HepG2 (cell line): ENCODE data around the gene METTL6. TPM values are rescaled to one million over a fixed set of nuclear protein-coding genes. Genes with fewer than 3 reads are reported as not detected.

Experiments
- FOXK2 ChIP-seq: fragments of 450-650 bp; IDR thresholded peaks from 2 replicates; pipeline ENCODE4 v1.6.1; 2016
- HNRNPLL ChIP-seq: fragments of 200-400 bp; formaldehyde crosslinking; IDR thresholded peaks from 2 replicates; pipeline ENCODE4 v1.6.1; 2017; ENCODE audit warnings: mild to moderate bottlenecking, low read depth, low read length; ENCODE audit not compliant: poor library complexity, severe bottlenecking
- KLF12 ChIP-seq: sonication (generic); formaldehyde crosslinking; IDR thresholded peaks from 2 replicates; pipeline ENCODE4 v1.4.0; 2020; ENCODE audit warnings: missing genetic modification reagents, borderline replicate concordance
- KMT2A ChIP-seq: sonication (generic); formaldehyde crosslinking; IDR thresholded peaks from 2 replicates; pipeline ENCODE4 v1.4.0; 2020; ENCODE audit warnings: missing genetic modification reagents
- MAZ ChIP-seq, 2 experiments: sonication (generic) in 1 of 2; formaldehyde crosslinking in 1 of 2; IDR thresholded peaks; 2 replicates each; pipeline versions ENCODE4 v1.5.0 to v1.6.1; 2012 to 2020; ENCODE audit warnings: low read depth in 2 of 2, mild to moderate bottlenecking in 2 of 2, borderline replicate concordance in 1 of 2, improper control_type of control experiment in 1 of 2, low read length in 1 of 2, missing genetic modification reagents in 1 of 2, moderate library complexity in 1 of 2
- MED8 ChIP-seq: sonication (generic); formaldehyde crosslinking; IDR thresholded peaks from 2 replicates; pipeline ENCODE4 v1.8.1; 2023; ENCODE audit warnings: mild to moderate bottlenecking, missing genetic modification reagents; ENCODE audit not compliant: insufficient replicate concordance
- MIER3 ChIP-seq: IDR thresholded peaks from 2 replicates; pipeline ENCODE4 v1.6.1; 2016; ENCODE audit warnings: missing compliant biosample characterization, borderline replicate concordance
- NR2F1 ChIP-seq, 2 experiments: fragments of 450-650 bp in 1 of 2; formaldehyde crosslinking in 1 of 2; IDR thresholded peaks; 2 replicates each; pipeline versions ENCODE4 v1.5.0 to v1.6.1; 2016 to 2020; ENCODE audit warnings: mild to moderate bottlenecking in 1 of 2, missing compliant biosample characterization in 1 of 2, missing genetic modification reagents in 1 of 2, moderate library complexity in 1 of 2
- POLR2A ChIP-seq, 2 experiments: IDR thresholded peaks; 2 replicates each; pipeline ENCODE4 v1.6.1; 2011; ENCODE audit warnings: low read depth in 2 of 2, low read length in 2 of 2, mild to moderate bottlenecking in 1 of 2, moderate library complexity in 1 of 2; ENCODE audit not compliant: insufficient read depth in 1 of 2
- SMARCE1 ChIP-seq: fragments of 450-650 bp; IDR thresholded peaks from 2 replicates; pipeline ENCODE4 v1.6.1; 2017; ENCODE audit warnings: borderline replicate concordance
- SP4 ChIP-seq: sonication (generic); formaldehyde crosslinking; IDR thresholded peaks from 2 replicates; pipeline ENCODE4 v1.8.1; 2023; ENCODE audit warnings: mild to moderate bottlenecking, missing genetic modification reagents
- SP5 ChIP-seq: IDR thresholded peaks from 2 replicates; pipeline ENCODE4 v1.6.1; 2016; ENCODE audit warnings: low read depth, borderline replicate concordance
- SRY ChIP-seq: sonication (generic); formaldehyde crosslinking; IDR thresholded peaks from 2 replicates; pipeline ENCODE4 v1.8.0; 2022; ENCODE audit warnings: mild to moderate bottlenecking, missing genetic modification reagents
- TOPORS ChIP-seq: sonication (generic); formaldehyde crosslinking; IDR thresholded peaks from 2 replicates; pipeline ENCODE4 v1.8.0; 2023; ENCODE audit warnings: mild to moderate bottlenecking, missing genetic modification reagents
- ZIK1 ChIP-seq: sonication (generic); formaldehyde crosslinking; IDR thresholded peaks from 2 replicates; pipeline ENCODE4 v1.5.0; 2020; ENCODE audit warnings: mild to moderate bottlenecking, low read depth, missing genetic modification reagents, borderline replicate concordance
- ZNF30 ChIP-seq: sonication (generic); formaldehyde crosslinking; IDR thresholded peaks from 2 replicates; pipeline ENCODE4 v1.5.0; 2020; ENCODE audit warnings: mild to moderate bottlenecking, missing genetic modification reagents
- ZNF337 ChIP-seq: sonication (generic); formaldehyde crosslinking; IDR thresholded peaks from 2 replicates; pipeline ENCODE4 v1.5.1; 2020; ENCODE audit warnings: missing genetic modification reagents, low read depth, mild to moderate bottlenecking, borderline replicate concordance
- ZNF543 ChIP-seq: sonication (generic); formaldehyde crosslinking; IDR thresholded peaks from 2 replicates; pipeline ENCODE4 v1.4.0; 2020; ENCODE audit warnings: mild to moderate bottlenecking, missing genetic modification reagents
- ZNF737 ChIP-seq: sonication (generic); formaldehyde crosslinking; IDR thresholded peaks from 2 replicates; pipeline ENCODE4 v1.5.0; 2020; ENCODE audit warnings: missing genetic modification reagents, mild to moderate bottlenecking, borderline replicate concordance
- ZNF816 ChIP-seq: sonication (generic); formaldehyde crosslinking; IDR thresholded peaks from 2 replicates; pipeline ENCODE4 v1.8.0; 2022; ENCODE audit warnings: missing genetic modification reagents, mild to moderate bottlenecking, borderline replicate concordance
- polyA plus RNA-seq, 8 experiments: library from polyadenylated mRNA; depleted of rRNA in 3 of 8; stranded (reverse) in 7 of 8; unstranded in 1 of 8; fragments of >200 nt; fragmentation: Illumina TruSeq in 4 of 8; extraction: Trizol in 4 of 8; gene quantifications; 2 replicates each; pipeline versions ENCODE4 v1.2.1 to v1.2.3, GENCODE V29; 2011 to 2016; ENCODE audit warnings: low read depth in 4 of 8, missing spikeins in 1 of 8, mixed read lengths in 1 of 8; ENCODE audit not compliant: insufficient read depth in 1 of 8
- total RNA-seq, 5 experiments: library from RNA; depleted of rRNA; stranded (reverse); fragments of >200 nt; fragmentation: Illumina TruSeq; extraction: Trizol; gene quantifications; 2 replicates each; pipeline ENCODE4 v1.2.3, GENCODE V29; 2016; ENCODE audit warnings: low read depth in 1 of 5
- TF ChIP-seq, protein P1 (sequence below): sonication (generic); formaldehyde crosslinking; IDR thresholded peaks from 2 replicates; pipeline ENCODE4 v1.9.0; 2021; ENCODE audit warnings: mild to moderate bottlenecking, missing genetic modification reagents
- TF ChIP-seq, protein P2 (sequence below): sonication (generic); formaldehyde crosslinking; IDR thresholded peaks from 2 replicates; pipeline ENCODE4 v1.4.0; 2020; ENCODE audit warnings: missing genetic modification reagents

The METTL6 gene
- total and polyA plus RNA-seq, 2 of the 13 experiments (the other 11 are each of a cell fraction or from before 2014, with no cell fraction given): 17.2 to 29.4 TPM

DNA sequence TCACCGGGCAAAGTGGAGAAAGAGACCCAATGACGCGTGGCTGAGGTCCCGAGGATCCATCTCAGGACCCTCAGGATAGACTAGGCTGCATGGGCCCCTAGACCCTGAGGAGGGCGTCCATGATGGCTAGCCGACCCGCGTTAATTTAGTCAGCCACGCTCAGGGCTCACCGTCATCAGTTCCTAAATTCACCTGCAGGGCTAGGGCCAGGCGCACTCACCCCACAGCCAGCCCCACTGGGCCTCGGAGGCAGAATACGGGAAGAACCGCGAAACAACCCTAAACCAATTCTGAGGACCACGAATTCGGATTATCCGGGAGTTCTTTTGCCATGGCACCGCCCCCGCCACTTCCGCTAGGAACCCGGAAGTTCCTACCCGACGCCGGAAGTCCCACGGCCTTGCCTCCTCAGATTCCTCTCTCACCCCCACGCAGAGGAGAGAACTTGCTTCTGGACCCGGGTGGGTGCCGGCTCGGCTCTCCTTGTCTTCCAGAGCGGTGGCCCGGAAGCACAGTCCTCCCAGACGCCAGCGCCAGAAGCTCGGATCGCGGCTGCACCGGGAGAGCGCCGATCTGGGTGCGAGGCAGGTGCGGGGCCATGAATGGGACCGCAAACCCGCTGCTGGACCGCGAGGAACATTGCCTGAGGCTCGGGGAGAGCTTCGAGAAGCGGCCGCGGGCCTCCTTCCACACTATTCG, at the start of gene METTL6, which contains the start of gene EAF1 (continued):
- TF ChIP-seq MAZ (IDR thresholded peaks at IDR 0.05; ENCODE audit: borderline replicate concordance, low read depth, low read length): no peak; the same call in 1 of the 2 replicates
- TF ChIP-seq MAZ (CRISPR knock-in tag; IDR thresholded peaks at IDR 0.05; ENCODE audit: low read depth): no peak
- peak; percentile 33; the same call in 1 of the 2 replicates for TF ChIP-seq ZIK1
- TF ChIP-seq ZNF543: no peak
- TF ChIP-seq SP4 (CRISPR knock-in tag): no peak
- TF ChIP-seq, protein P1, sequence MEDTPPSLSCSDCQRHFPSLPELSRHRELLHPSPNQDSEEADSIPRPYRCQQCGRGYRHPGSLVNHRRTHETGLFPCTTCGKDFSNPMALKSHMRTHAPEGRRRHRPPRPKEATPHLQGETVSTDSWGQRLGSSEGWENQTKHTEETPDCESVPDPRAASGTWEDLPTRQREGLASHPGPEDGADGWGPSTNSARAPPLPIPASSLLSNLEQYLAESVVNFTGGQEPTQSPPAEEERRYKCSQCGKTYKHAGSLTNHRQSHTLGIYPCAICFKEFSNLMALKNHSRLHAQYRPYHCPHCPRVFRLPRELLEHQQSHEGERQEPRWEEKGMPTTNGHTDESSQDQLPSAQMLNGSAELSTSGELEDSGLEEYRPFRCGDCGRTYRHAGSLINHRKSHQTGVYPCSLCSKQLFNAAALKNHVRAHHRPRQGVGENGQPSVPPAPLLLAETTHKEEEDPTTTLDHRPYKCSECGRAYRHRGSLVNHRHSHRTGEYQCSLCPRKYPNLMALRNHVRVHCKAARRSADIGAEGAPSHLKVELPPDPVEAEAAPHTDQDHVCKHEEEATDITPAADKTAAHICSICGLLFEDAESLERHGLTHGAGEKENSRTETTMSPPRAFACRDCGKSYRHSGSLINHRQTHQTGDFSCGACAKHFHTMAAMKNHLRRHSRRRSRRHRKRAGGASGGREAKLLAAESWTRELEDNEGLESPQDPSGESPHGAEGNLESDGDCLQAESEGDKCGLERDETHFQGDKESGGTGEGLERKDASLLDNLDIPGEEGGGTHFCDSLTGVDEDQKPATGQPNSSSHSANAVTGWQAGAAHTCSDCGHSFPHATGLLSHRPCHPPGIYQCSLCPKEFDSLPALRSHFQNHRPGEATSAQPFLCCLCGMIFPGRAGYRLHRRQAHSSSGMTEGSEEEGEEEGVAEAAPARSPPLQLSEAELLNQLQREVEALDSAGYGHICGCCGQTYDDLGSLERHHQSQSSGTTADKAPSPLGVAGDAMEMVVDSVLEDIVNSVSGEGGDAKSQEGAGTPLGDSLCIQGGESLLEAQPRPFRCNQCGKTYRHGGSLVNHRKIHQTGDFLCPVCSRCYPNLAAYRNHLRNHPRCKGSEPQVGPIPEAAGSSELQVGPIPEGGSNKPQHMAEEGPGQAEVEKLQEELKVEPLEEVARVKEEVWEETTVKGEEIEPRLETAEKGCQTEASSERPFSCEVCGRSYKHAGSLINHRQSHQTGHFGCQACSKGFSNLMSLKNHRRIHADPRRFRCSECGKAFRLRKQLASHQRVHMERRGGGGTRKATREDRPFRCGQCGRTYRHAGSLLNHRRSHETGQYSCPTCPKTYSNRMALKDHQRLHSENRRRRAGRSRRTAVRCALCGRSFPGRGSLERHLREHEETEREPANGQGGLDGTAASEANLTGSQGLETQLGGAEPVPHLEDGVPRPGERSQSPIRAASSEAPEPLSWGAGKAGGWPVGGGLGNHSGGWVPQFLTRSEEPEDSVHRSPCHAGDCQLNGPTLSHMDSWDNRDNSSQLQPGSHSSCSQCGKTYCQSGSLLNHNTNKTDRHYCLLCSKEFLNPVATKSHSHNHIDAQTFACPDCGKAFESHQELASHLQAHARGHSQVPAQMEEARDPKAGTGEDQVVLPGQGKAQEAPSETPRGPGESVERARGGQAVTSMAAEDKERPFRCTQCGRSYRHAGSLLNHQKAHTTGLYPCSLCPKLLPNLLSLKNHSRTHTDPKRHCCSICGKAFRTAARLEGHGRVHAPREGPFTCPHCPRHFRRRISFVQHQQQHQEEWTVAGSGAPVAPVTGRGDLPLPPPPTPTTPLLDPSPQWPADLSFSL (CRISPR knock-in tag): no peak
- TF ChIP-seq ZNF30 (CRISPR knock-in tag): no peak
- 0 out of 2 replicates have a peak, but pooled peaks have one; percentile 24 for TF ChIP-seq KLF12
- no peak for TF ChIP-seq SMARCE1
- TF ChIP-seq, protein P2, sequence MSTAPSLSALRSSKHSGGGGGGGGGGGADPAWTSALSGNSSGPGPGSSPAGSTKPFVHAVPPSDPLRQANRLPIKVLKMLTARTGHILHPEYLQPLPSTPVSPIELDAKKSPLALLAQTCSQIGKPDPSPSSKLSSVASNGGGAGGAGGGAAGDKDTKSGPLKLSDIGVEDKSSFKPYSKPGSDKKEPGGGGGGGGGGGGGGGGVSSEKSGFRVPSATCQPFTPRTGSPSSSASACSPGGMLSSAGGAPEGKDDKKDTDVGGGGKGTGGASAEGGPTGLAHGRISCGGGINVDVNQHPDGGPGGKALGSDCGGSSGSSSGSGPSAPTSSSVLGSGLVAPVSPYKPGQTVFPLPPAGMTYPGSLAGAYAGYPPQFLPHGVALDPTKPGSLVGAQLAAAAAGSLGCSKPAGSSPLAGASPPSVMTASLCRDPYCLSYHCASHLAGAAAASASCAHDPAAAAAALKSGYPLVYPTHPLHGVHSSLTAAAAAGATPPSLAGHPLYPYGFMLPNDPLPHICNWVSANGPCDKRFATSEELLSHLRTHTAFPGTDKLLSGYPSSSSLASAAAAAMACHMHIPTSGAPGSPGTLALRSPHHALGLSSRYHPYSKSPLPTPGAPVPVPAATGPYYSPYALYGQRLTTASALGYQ (CRISPR knock-in tag): no peak
- TF ChIP-seq SP5 (CRISPR knock-in tag): no peak
- no peak for TF ChIP-seq FOXK2
- 0 out of 2 replicates have a peak, but pooled peaks have one; percentile 71 for TF ChIP-seq ZNF816 (CRISPR knock-in tag)
- no peak for TF ChIP-seq NR2F1 (CRISPR knock-in tag; IDR thresholded peaks at IDR 0.05)
- 0 out of 2 replicates have a peak, but pooled peaks have one; percentile 44 for TF ChIP-seq SRY (CRISPR knock-in tag)
- peak; percentile 95 for TF ChIP-seq KMT2A (CRISPR knock-in tag)
- TF ChIP-seq ZNF737 (CRISPR knock-in tag): peak; percentile 75; the same call in 1 of the 2 replicates
- no peak; the same call in 1 of the 2 replicates for TF ChIP-seq MIER3
- peak; percentile 68 to 74 for TF ChIP-seq POLR2A (IDR thresholded peaks at IDR 0.05; ENCODE audit: insufficient read depth in 1 of 2, low read depth in 2 of 2, low read length in 2 of 2)
- no peak for TF ChIP-seq MED8 (CRISPR knock-in tag)
- TF ChIP-seq ZNF337 (CRISPR knock-in tag): 0 out of 2 replicates have a peak, but pooled peaks have one; percentile 43
- TF ChIP-seq TOPORS (CRISPR knock-in tag): no peak
- peak; percentile 46 for TF ChIP-seq HNRNPLL
